Upper lobe of left lung (tissue), 4 donors: Measurements from ENCODE around the gene CRISP2.

ENCODE experiments used
- EP300 ChIP-seq, 4 donors: sonication (generic); formaldehyde crosslinking; IDR thresholded peaks; one replicate each; pipeline ENCODE4 v1.5.1; 2017; ENCODE audit warnings: antibody characterized with exemption in 4 of 4, control low read depth in 2 of 4
- POLR2A ChIP-seq, 4 donors: fragments of 450-650 bp; IDR thresholded peaks; one replicate each; pipeline ENCODE4 v1.5.1; 2016 to 2017; ENCODE audit warnings: antibody characterized with exemption in 4 of 4, mild to moderate bottlenecking in 2 of 4
- POLR2AphosphoS5 ChIP-seq, 2 donors: sonication (generic); formaldehyde crosslinking; IDR thresholded peaks; one replicate each; pipeline ENCODE4 v1.5.1; 2017; ENCODE audit warnings: antibody characterized with exemption in 2 of 2
- TF ChIP-seq, protein P1 (sequence below), 6 experiments: fragments of 450-650 bp in 4 of 6; fragments of 200-600 bp in 2 of 6; sonication (generic) in 2 of 6; IDR thresholded peaks; one replicate each; pipeline ENCODE4 v1.5.1; 2016 to 2019; ENCODE audit warnings: antibody characterized with exemption in 6 of 6

DNA sequence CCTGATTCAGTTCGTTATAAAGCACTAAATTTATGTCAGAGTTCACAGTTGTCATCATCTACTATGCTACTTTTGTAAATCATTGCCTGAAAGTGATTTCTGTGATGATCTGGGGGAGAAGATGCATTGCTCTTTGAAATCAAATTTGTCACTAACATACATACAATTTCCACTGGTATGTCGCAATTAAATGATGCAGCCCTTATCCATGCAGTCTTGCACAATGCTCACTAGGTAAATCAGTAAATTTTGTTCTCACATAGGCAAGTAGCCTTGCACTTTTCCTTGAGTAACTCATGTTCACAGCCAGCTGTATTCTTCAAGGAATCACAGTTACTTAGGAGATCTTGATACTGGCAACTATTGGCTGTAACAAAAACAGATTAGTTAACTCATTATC lies 20.8 kb downstream of the CRISP2 start:
- TF ChIP-seq, protein P1, sequence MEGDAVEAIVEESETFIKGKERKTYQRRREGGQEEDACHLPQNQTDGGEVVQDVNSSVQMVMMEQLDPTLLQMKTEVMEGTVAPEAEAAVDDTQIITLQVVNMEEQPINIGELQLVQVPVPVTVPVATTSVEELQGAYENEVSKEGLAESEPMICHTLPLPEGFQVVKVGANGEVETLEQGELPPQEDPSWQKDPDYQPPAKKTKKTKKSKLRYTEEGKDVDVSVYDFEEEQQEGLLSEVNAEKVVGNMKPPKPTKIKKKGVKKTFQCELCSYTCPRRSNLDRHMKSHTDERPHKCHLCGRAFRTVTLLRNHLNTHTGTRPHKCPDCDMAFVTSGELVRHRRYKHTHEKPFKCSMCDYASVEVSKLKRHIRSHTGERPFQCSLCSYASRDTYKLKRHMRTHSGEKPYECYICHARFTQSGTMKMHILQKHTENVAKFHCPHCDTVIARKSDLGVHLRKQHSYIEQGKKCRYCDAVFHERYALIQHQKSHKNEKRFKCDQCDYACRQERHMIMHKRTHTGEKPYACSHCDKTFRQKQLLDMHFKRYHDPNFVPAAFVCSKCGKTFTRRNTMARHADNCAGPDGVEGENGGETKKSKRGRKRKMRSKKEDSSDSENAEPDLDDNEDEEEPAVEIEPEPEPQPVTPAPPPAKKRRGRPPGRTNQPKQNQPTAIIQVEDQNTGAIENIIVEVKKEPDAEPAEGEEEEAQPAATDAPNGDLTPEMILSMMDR (IDR thresholded peaks at IDR 0.05): no peak
- no peak for TF ChIP-seq POLR2A (IDR thresholded peaks at IDR 0.05)
- TF ChIP-seq POLR2AphosphoS5 (IDR thresholded peaks at IDR 0.05): no peak
- TF ChIP-seq EP300 (IDR thresholded peaks at IDR 0.05): no peak
